ENCODE results near the gene AAMDC.
"Not testable (repeated sequence)": the region's sequence is repeated elsewhere in the genome, so short reads cannot be mapped to it uniquely, and the experiment has no call there.

AAMDC gene

GRCh38 chr11:77793972-77794371, 27.0 kb upstream of the AAMDC start:
- DNase-seq (ENCODE audit: insufficient read length) (no peak), FAIRE-seq (no peak)
- no peak for TF ChIP-seq POLR2A (IDR thresholded peaks at IDR 0.05; ENCODE audit: low read depth, low read length)
- no peak for TF ChIP-seq TAF1 (IDR thresholded peaks at IDR 0.05; ENCODE audit: borderline replicate concordance, low read depth, low read length)
- no peak for TF ChIP-seq POLR2AphosphoS5 (IDR thresholded peaks at IDR 0.05; ENCODE audit: low read depth, low read length)

- no peak for TF ChIP-seq POLR2A (IDR thresholded peaks at IDR 0.05; ENCODE audit: low read depth, low read length)
- no peak for TF ChIP-seq POLR2AphosphoS5 (IDR thresholded peaks at IDR 0.05; ENCODE audit: low read depth, low read length)
- no peak for TF ChIP-seq TAF1 (IDR thresholded peaks at IDR 0.05; ENCODE audit: borderline replicate concordance, low read depth, low read length)
- no peak for DNase-seq (ENCODE audit: insufficient read length)
Observed at GRCh38 chr11:77799338-77799737, 21.6 kb upstream of the AAMDC start.

GRCh38 chr11:77800449-77800848, 20.5 kb upstream of the AAMDC start:
- no peak for TF ChIP-seq POLR2AphosphoS5 (IDR thresholded peaks at IDR 0.05; ENCODE audit: low read depth, low read length)
- no peak for TF ChIP-seq TAF1 (IDR thresholded peaks at IDR 0.05; ENCODE audit: borderline replicate concordance, low read depth, low read length)
- no peak for TF ChIP-seq POLR2A (IDR thresholded peaks at IDR 0.05; ENCODE audit: low read depth, low read length)
- FAIRE-seq: no peak

More at GRCh38 chr11:77799338-77799737, 21.6 kb upstream of the AAMDC start:
- no peak for FAIRE-seq

GRCh38 chr11:77801477-77801876, 19.5 kb upstream of the AAMDC start:
- TF ChIP-seq POLR2AphosphoS5 (IDR thresholded peaks at IDR 0.05; ENCODE audit: low read depth, low read length) (no peak), TAF1 (IDR thresholded peaks at IDR 0.05; ENCODE audit: borderline replicate concordance, low read depth, low read length) (no peak), POLR2A (IDR thresholded peaks at IDR 0.05; ENCODE audit: low read depth, low read length) (no peak)
- DNase-seq (ENCODE audit: insufficient read length) (no peak), FAIRE-seq (no peak)

More at GRCh38 chr11:77800449-77800848, 20.5 kb upstream of the AAMDC start:
- DNase-seq (ENCODE audit: insufficient read length): no peak

GRCh38 chr11:77806415-77806814, 14.5 kb upstream of the AAMDC start:
- TF ChIP-seq TAF1 (IDR thresholded peaks at IDR 0.05; ENCODE audit: borderline replicate concordance, low read depth, low read length) (no peak), POLR2A (IDR thresholded peaks at IDR 0.05; ENCODE audit: low read depth, low read length) (no peak)
- DNase-seq (ENCODE audit: insufficient read length): no peak
- no peak for FAIRE-seq

GRCh38 chr11:77806993-77807392, 14.0 kb upstream of the AAMDC start:
- no peak for FAIRE-seq
- DNase-seq (ENCODE audit: insufficient read length): no peak
- TF ChIP-seq POLR2AphosphoS5 (IDR thresholded peaks at IDR 0.05; ENCODE audit: low read depth, low read length) (no peak), POLR2A (IDR thresholded peaks at IDR 0.05; ENCODE audit: low read depth, low read length) (no peak), TAF1 (IDR thresholded peaks at IDR 0.05; ENCODE audit: borderline replicate concordance, low read depth, low read length) (no peak)

GRCh38 chr11:77813256-77813655, 7.7 kb upstream of the AAMDC start:
- FAIRE-seq: no peak
- TF ChIP-seq POLR2AphosphoS5 (IDR thresholded peaks at IDR 0.05; ENCODE audit: low read depth, low read length) (no peak), TAF1 (IDR thresholded peaks at IDR 0.05; ENCODE audit: borderline replicate concordance, low read depth, low read length) (no peak), POLR2A (IDR thresholded peaks at IDR 0.05; ENCODE audit: low read depth, low read length) (no peak)
- no peak for DNase-seq (ENCODE audit: insufficient read length)

- no peak for TF ChIP-seq POLR2AphosphoS5 (IDR thresholded peaks at IDR 0.05; ENCODE audit: low read depth, low read length)
- no peak for TF ChIP-seq TAF1 (IDR thresholded peaks at IDR 0.05; ENCODE audit: borderline replicate concordance, low read depth, low read length)
- TF ChIP-seq POLR2A (IDR thresholded peaks at IDR 0.05; ENCODE audit: low read depth, low read length): no peak
- DNase-seq (ENCODE audit: insufficient read length) (no peak), FAIRE-seq (no peak)
Observed at GRCh38 chr11:77814848-77815247, 6.1 kb upstream of the AAMDC start.

- no peak for FAIRE-seq
- TF ChIP-seq POLR2A (IDR thresholded peaks at IDR 0.05; ENCODE audit: low read depth, low read length) (no peak), TAF1 (IDR thresholded peaks at IDR 0.05; ENCODE audit: borderline replicate concordance, low read depth, low read length) (no peak), POLR2AphosphoS5 (IDR thresholded peaks at IDR 0.05; ENCODE audit: low read depth, low read length) (no peak)
- DNase-seq (ENCODE audit: insufficient read length): no peak
Observed at GRCh38 chr11:77815459-77815858, 5.5 kb upstream of the AAMDC start.

- DNase-seq (ENCODE audit: insufficient read length) (peak; percentile 45), FAIRE-seq (peak; percentile 90)
- TF ChIP-seq TAF1 (IDR thresholded peaks at IDR 0.05; ENCODE audit: borderline replicate concordance, low read depth, low read length): no peak
- no peak for TF ChIP-seq POLR2AphosphoS5 (IDR thresholded peaks at IDR 0.05; ENCODE audit: low read depth, low read length)
- peak; percentile 71; the same call in 1 of the 2 replicates for TF ChIP-seq POLR2A (IDR thresholded peaks at IDR 0.05; ENCODE audit: low read depth, low read length)
Observed at GRCh38 chr11:77819411-77819920, 1.5 kb upstream of the AAMDC start.

- FAIRE-seq (peak; percentile 85), DNase-seq (ENCODE audit: insufficient read length) (peak; percentile 32)
- TF ChIP-seq POLR2A (IDR thresholded peaks at IDR 0.05; ENCODE audit: low read depth, low read length) (no peak), POLR2AphosphoS5 (IDR thresholded peaks at IDR 0.05; ENCODE audit: low read depth, low read length) (no peak), TAF1 (IDR thresholded peaks at IDR 0.05; ENCODE audit: borderline replicate concordance, low read depth, low read length) (no peak)
Observed at GRCh38 chr11:77819921-77820564, 901 bp upstream of the AAMDC start.

GRCh38 chr11:77821349-77821851, 456 bp downstream of the AAMDC start:
- FAIRE-seq (no peak), DNase-seq (ENCODE audit: insufficient read length) (peak; percentile 16)
- no peak for TF ChIP-seq POLR2A (IDR thresholded peaks at IDR 0.05; ENCODE audit: low read depth, low read length)
- no peak for TF ChIP-seq POLR2AphosphoS5 (IDR thresholded peaks at IDR 0.05; ENCODE audit: low read depth, low read length)
- TF ChIP-seq TAF1 (IDR thresholded peaks at IDR 0.05; ENCODE audit: borderline replicate concordance, low read depth, low read length): no peak

- not testable (repeated sequence) for DNase-seq (ENCODE audit: insufficient read length); FAIRE-seq
Observed at GRCh38 chr11:77822126-77822525, 1.2 kb downstream of the AAMDC start.

Data from GM12892 (cell line).